ENCODE results near the gene KRT9. TPM values are rescaled to one million over a fixed set of nuclear protein-coding genes. Genes with fewer than 3 reads are reported as not detected.
A peak's percentile ranks its signal among the peaks of the same experiment; 100 is the strongest.

Gene KRT9
- polyA plus RNA-seq, 2 of the 4 experiments (the other 2 are of a cell fraction), result not detected

DNA sequence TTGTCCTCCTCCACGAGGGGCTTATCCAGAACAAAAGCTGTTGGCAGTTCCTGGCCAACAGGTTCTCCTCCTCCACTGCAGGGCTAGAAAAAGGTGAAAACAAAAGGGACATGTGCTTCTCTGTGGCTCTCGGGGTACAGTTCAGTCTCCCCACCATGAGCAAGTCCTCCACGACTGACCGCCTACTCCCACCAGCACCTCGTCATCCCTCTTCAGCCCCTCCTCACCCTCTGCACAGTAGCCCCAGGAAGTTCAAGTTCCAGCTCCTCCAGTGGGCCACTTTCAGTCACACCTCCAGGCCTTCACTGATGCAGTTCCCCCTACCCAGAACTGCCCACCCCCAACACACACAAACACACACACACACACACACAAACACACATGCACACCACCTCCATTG lies 19.4 kb downstream of the KRT9 start:
- WGBS (ENCODE audit: missing lambda C conversion rate), result 83% methylated on average over 5 of the region's 5 CpGs
- Histone ChIP-seq H3K27ac (no peak overlapping the region), H3K4me1 (peaks cover 30% of the 10 kb centered on the region), H3K9me3 (no peaks in the 10 kb centered on the region), H3K4me3 (no peak overlapping the region), H3K4me2 (no peak overlapping the region)
- ChIA-PET CTCF (interaction anchor here (0.8 to 15.8 kb wide), 13 partner anchors 14 to 937 kb away, joined by 3 to 533 read pairs (median 101); partner anchors contain the start of genes KRT13, KRT15, KRT19 and KRT9), POLR2A (no interaction called here)
- FAIRE-seq (no peak), ATAC-seq (no peak), DNase-seq (ENCODE audit: low read depth in 1 of 2, low spot score in 1 of 2) (no peak)
- TF ChIP-seq HEYL (CRISPR knock-in tag; IDR thresholded peaks at IDR 0.05) (no peak), JUN (IDR thresholded peaks at IDR 0.05) (no peak), E2F6 (IDR thresholded peaks at IDR 0.05; ENCODE audit: borderline replicate concordance, low read depth) (no peak), FOSL2 (IDR thresholded peaks at IDR 0.05) (no peak), FOSL2 (CRISPR knock-in tag; IDR thresholded peaks at IDR 0.05) (no peak)

DNA sequence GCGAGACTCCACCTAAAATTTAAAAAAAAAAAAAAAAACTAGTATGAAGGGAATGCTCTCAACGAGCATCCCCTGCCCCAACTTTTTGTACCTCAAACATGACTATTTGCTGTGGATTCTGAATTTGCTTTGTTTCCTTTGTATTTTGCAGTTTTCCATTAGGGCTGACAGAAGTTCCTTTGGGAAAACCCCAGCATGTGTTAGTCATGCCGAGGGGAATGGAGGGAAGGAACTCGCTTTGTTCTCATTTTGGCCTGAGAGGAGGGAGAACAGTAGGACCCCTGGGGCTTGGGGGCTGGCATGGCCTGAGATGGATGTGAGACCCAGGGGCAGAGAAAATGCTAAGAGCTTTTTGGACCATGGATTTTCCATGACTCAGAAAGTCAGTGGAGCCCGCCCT lies 20.5 kb downstream of the KRT9 start:
- H3K4me1 ChIP-seq, result peaks cover 36% of the 10 kb centered on the region
- DNase-seq (ENCODE audit: low read depth in 1 of 2, low spot score in 1 of 2) (no peak), ATAC-seq (no peak), FAIRE-seq (no peak)
- no peak overlapping the region for H3K4me2 ChIP-seq
- CTCF ChIA-PET, result interaction anchor here (0.6 to 15.8 kb wide), 20 partner anchors 13 to 747 kb away, joined by 3 to 533 read pairs (median 73); partner anchors contain the start of genes KRT13, KRT14, KRT15 and KRT19
- POLR2A ChIA-PET, result no interaction called here
- H3K4me3 ChIP-seq, result no peak overlapping the region
- WGBS (ENCODE audit: missing lambda C conversion rate), result 56% methylated on average over 5 of the region's 5 CpGs
- 0 out of 3 replicates have a peak, but pooled peaks cover 7% of the 10 kb centered on the region for H3K9me3 ChIP-seq
- H3K27ac ChIP-seq, result no peak overlapping the region
- TF ChIP-seq JUNB (IDR thresholded peaks at IDR 0.05), result no peak
- TF ChIP-seq HOXB13 (CRISPR knock-in tag; IDR thresholded peaks at IDR 0.05; ENCODE audit: low read depth), result no peak
- TF ChIP-seq HEYL (CRISPR knock-in tag; IDR thresholded peaks at IDR 0.05), result no peak
- TF ChIP-seq, protein P1, sequence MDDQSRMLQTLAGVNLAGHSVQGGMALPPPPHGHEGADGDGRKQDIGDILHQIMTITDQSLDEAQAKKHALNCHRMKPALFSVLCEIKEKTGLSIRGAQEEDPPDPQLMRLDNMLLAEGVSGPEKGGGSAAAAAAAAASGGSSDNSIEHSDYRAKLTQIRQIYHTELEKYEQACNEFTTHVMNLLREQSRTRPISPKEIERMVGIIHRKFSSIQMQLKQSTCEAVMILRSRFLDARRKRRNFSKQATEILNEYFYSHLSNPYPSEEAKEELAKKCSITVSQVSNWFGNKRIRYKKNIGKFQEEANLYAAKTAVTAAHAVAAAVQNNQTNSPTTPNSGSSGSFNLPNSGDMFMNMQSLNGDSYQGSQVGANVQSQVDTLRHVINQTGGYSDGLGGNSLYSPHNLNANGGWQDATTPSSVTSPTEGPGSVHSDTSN (IDR thresholded peaks at IDR 0.05), result no peak
- TF ChIP-seq FOSL2 (IDR thresholded peaks at IDR 0.05), result no peak
- TF ChIP-seq FOSL2 (CRISPR knock-in tag; IDR thresholded peaks at IDR 0.05), result no peak
- no peak for TF ChIP-seq GATA3 (IDR thresholded peaks at IDR 0.05; ENCODE audit: borderline replicate concordance)
- no peak for TF ChIP-seq RFX5 (IDR thresholded peaks at IDR 0.05)
- no peak for TF ChIP-seq NFE2L2 (conservative IDR thresholded peaks at IDR 0.05; ENCODE audit: low read length)
- no peak for TF ChIP-seq POLR2AphosphoS2 (conservative IDR thresholded peaks at IDR 0.05; ENCODE audit: low read length)

GRCh38 chr17:41549596-41550039 lies 22.2 kb downstream of the KRT9 start:
- POLR2A ChIA-PET, result interaction anchor here (0.6 to 2.4 kb wide), 13 partner anchors 10 to 930 kb away, joined by 3 to 21 read pairs (median 4); partner anchors contain the start of gene EIF1

More at GRCh38 chr17:41549596-41550039, 22.2 kb downstream of the KRT9 start:
- TF ChIP-seq CHD2 (IDR thresholded peaks at IDR 0.05; ENCODE audit: low read length, partially characterized antibody) (no peak), CBX8 (IDR thresholded peaks at IDR 0.05) (no peak), EP300 (IDR thresholded peaks at IDR 0.05) (no peak), EHF (CRISPR knock-in tag; IDR thresholded peaks at IDR 0.05) (no peak), E2F6 (IDR thresholded peaks at IDR 0.05; ENCODE audit: borderline replicate concordance, low read depth) (no peak), JUNB (IDR thresholded peaks at IDR 0.05) (no peak), HOXA7 (CRISPR knock-in tag; IDR thresholded peaks at IDR 0.05) (no peak), SMC3 (IDR thresholded peaks at IDR 0.05) (no peak)
- DNase-seq (ENCODE audit: low read depth in 1 of 2, low spot score in 1 of 2) (no peak), FAIRE-seq (no peak), ATAC-seq (no peak)
- WGBS (ENCODE audit: missing lambda C conversion rate), result 84% methylated on average over 8 of the region's 8 CpGs
- H3K27ac ChIP-seq, result peak overlapping the region in 1 of 2 experiments; percentile 89; a peak in 3 of 6 replicates
- peak overlapping the region; percentile 82; the same call in 1 of the 3 replicates for H3K4me2 ChIP-seq
- no peak overlapping the region for H3K4me3 ChIP-seq
- 0 out of 3 replicates have a peak, but pooled peaks cover 7% of the 10 kb centered on the region for H3K9me3 ChIP-seq
- CTCF ChIA-PET, result interaction anchor here (0.6 to 15.8 kb wide), 148 partner anchors 12 to 1192 kb away, joined by 3 to 533 read pairs (median 7); partner anchors contain the start of genes KRT10, KRT12, KRT13 and KRT14
- H3K4me1 ChIP-seq, result peaks cover 34% of the 10 kb centered on the region

All from A549 (cell line).